Activated CD8-positive, alpha-beta memory T cell treated with anti-CD3 and anti-CD28 coated beads for 36 hours (primary cell): ENCODE data around the gene HSBP1L1. TPM values are rescaled to one million over a fixed set of nuclear protein-coding genes. Genes with fewer than 3 reads are reported as not detected.

Experiments
- CTCF ChIA-PET: fragments of 350-600 bp; sonication (Branson Sonifier 250); formaldehyde crosslinking; loops from one replicate; lab custom pipeline; 2021; ENCODE audit warnings: antibody characterized with exemption; lab: Charles Lee
- POLR2A ChIA-PET: fragments of 350-600 bp; sonication (Branson Sonifier 250); formaldehyde crosslinking; loops from one replicate; lab custom pipeline; 2021; ENCODE audit warnings: antibody characterized with exemption; lab: Charles Lee
- total RNA-seq, 2 experiments: library from RNA; stranded (reverse); gene quantifications; one replicate each; pipeline ENCODE4 v1.2.3, GENCODE V29; 2021

The HSBP1L1 gene
- total RNA-seq, 2 experiments from 2014 or later, result 1.8 to 2.1 TPM

GRCh38 chr18:79971986-79972385, 7.5 kb downstream of the HSBP1L1 start:
- ChIA-PET CTCF (interaction anchor here (1.4 kb wide), 1 partner anchor 16 kb away, joined by 3 read pairs; the partner anchor contains the start of gene TXNL4A), POLR2A (no interaction called here)

- ChIA-PET CTCF (interaction anchor here (1.4 kb wide), 1 partner anchor 15 kb away, joined by 3 read pairs; the partner anchor contains the start of gene TXNL4A), POLR2A (no interaction called here)
Measured at GRCh38 chr18:79972720-79973119, 8.3 kb downstream of the HSBP1L1 start.

- ChIA-PET CTCF (interaction anchor here (1.4 kb wide), 1 partner anchor 14 kb away, joined by 3 read pairs; the partner anchor contains the start of gene TXNL4A), POLR2A (no interaction called here)
Measured at GRCh38 chr18:79973517-79973916, 9.1 kb downstream of the HSBP1L1 start.

DNA sequence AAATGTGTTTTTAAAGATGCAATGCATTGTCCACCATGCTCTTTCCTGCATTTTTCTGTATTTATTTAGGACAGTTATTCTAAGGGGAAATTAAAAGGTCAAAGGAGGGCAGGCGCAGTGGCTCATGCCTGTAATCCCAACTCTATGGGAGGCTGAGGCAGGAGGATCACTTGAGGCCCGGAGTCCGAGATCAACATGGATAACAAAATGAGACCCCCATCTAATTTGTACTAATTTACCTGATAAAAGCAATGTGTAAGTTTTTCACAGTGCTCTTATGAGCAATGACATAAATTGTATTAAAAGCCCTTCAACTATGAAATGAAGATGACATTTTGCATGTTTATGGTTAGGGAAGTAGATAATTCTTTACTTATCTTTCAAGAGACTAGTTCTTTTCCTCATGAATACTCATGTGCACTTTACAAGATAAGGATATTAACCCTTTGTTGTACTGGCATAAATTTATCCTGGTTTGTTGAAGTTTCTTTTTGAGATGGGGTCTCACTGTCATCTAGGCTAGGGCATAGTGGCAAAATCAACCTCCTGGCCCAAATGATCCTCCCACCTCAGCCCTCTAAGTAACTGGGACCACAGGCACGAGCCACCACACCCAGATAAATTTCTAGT, 9.7 kb downstream of the HSBP1L1 start:
- POLR2A ChIA-PET, result no interaction called here
- CTCF ChIA-PET, result no interaction called here

DNA sequence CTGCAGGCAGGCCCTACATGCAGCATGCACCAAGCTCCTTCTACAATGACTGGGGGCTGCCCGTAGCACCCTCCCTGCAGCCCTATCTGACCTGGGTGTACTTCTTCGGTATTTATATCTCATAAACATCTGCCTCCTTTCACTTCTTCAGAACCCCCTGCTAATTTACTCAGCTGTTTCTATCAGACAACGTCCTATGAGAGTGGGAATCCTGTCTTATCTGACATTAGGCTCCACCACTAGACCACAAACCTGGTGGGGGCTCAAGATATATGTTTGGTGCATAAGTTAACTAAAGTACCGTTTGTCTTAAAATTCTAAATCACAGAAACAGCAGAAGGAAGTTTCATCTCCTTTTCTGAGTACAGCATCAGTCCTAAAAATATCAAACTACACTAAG, 10.6 kb downstream of the HSBP1L1 start:
- ChIA-PET CTCF (no interaction called here), POLR2A (no interaction called here)

DNA sequence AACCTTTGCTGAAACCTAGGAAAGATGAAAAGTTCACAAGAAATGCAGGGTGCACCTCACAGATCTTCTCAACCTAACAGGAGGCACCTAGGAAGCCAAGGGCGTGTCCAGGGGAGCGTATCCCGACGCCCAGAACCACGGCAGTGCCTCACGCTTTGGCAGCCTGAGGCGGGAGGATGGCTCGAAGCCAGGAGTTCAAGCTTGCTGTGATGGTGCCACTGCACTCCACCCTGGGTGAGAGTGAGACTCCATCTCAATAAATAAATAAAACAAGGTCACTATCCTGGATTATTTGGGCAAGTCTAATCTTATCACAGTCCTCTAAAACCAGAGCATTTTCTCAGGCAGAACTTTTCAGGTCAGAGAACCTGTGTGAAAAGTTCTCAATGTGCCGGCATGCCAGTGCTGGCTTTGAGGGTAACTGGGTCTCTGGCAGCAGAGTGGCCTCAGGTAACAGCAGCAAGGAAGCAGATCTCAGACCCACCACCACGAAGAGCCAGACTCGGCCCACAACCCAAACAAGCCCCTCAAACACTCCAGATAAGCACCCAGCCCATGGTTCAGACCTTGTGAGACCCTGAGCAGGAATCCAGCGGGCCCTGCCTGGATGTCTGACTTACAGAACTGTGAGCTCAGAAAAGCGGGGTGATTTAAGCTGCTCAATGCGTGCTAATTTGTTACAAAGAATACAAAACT, 11.7 kb downstream of the HSBP1L1 start:
- ChIA-PET CTCF (no interaction called here), POLR2A (no interaction called here)

- POLR2A ChIA-PET, result no interaction called here
- CTCF ChIA-PET, result no interaction called here
Measured at GRCh38 chr18:79979843-79980242, 15.4 kb downstream of the HSBP1L1 start.

DNA sequence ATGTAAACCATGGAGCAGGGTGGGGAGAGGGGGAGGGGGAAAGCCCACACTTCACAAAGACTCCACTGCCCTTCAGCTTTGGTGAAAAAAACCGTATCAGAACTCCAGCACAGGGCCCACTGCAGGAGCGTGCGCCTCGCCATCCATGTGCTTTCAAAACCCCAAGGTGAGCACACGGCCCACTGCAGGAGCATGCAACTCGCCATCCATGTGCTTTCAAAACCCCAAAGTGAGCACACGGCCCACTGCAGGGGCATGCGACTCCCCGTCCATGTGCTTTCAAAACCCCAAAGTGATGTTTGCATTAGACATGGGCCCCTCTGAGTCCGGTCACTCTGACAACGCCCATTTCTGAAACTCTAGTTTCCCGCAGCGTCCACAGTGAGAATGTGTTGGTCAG, 16.1 kb downstream of the HSBP1L1 start:
- ChIA-PET POLR2A (no interaction called here), CTCF (interaction anchor here (1.6 kb wide), 1 partner anchor 13 kb away, joined by 3 read pairs; no protein-coding TSS in a partner anchor)

- CTCF ChIA-PET, result interaction anchor here (1.2 kb wide), 1 partner anchor 19 kb away, joined by 4 read pairs; no protein-coding TSS in a partner anchor
- POLR2A ChIA-PET, result interaction anchor here (1.7 kb wide), 1 partner anchor 19 kb away, joined by 5 read pairs; no protein-coding TSS in a partner anchor
Measured at GRCh38 chr18:79982736-79983135, 18.3 kb downstream of the HSBP1L1 start.

DNA sequence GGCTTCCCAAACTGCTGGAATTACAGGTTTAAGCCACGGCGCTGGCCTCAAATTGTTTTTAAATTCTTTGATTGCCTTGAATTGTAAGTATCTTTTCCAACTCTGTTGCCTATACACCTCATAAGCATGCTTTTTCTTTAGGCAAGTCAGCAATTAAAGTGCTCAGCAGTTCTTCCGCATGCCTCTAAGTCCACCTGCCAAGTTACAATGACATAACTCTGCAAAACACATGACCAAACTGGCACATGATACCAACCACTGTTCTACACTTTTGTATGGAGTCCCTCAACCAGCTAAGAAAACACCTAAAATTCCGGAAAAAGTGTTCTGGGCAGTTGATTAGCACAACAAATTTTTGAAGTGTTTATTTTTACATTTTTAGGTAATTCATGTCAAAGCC, 18.8 kb downstream of the HSBP1L1 start:
- CTCF ChIA-PET, result interaction anchor here (1.2 kb wide), 1 partner anchor 20 kb away, joined by 4 read pairs; no protein-coding TSS in a partner anchor

GRCh38 chr18:79983793-79984192, 19.4 kb downstream of the HSBP1L1 start:
- CTCF ChIA-PET, result interaction anchor here (1.6 kb wide), 1 partner anchor 20 kb away, joined by 5 read pairs; no protein-coding TSS in a partner anchor
- POLR2A ChIA-PET, result interaction anchor here (0.6 to 1.7 kb wide), 4 partner anchors 19 to 274 kb away, joined by 3 to 5 read pairs (median 4); partner anchors contain the start of gene HSBP1L1

More for the DNA sequence above, 18.8 kb downstream of the HSBP1L1 start:
- POLR2A ChIA-PET, result interaction anchor here (0.6 to 1.7 kb wide), 4 partner anchors 19 to 274 kb away, joined by 3 to 5 read pairs (median 4); partner anchors contain the start of gene HSBP1L1

DNA sequence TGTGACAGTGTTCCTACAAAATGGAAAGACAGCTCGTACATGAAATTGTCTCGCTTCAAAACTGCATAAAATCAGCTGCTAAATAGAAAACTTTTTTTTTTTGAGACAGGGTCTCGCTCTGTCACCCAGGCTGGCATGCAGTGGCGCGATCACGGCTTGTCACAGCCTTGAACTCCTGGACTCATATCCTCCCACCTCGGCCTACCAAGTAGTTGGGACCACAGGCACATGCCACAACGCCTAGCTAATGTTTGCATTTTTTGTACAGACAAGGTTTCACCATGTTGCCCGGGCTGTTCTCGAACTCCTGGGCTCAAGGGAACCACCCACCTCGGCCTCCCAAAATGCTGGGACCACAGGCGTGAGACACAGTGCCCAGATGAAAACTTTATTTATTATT, 20.7 kb downstream of the HSBP1L1 start:
- ChIA-PET CTCF (interaction anchor here (1.6 kb wide), 1 partner anchor 22 kb away, joined by 5 read pairs; no protein-coding TSS in a partner anchor), POLR2A (no interaction called here)

DNA sequence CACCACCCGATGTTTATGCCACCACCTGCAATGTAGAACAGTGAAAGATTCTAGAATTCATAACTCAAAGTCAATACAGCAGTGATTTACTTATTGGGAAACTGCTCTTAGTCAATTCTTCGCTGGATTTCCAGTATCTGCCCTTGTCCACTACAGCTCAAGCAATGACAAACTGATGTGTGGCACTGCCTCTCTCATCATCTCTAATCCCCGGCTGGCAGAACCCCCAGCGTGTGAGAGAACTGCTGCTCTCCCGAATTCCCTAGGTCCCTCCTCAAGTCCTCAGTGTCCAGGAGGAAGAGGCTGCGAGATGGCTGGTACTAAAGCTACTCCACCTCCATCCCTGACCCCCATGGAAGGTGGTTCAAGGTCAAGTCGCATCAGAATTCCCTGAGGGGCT, 22.3 kb downstream of the HSBP1L1 start:
- ChIA-PET CTCF (interaction anchor here (2.7 kb wide), 1 partner anchor 23 kb away, joined by 11 read pairs; the partner anchor contains the start of gene HSBP1L1), POLR2A (interaction anchor here (0.6 to 1.2 kb wide), 4 partner anchors 22 to 463 kb away, joined by 3 to 8 read pairs (median 4); partner anchors contain the start of genes ADNP2, HSBP1L1 and SLC66A2)

DNA sequence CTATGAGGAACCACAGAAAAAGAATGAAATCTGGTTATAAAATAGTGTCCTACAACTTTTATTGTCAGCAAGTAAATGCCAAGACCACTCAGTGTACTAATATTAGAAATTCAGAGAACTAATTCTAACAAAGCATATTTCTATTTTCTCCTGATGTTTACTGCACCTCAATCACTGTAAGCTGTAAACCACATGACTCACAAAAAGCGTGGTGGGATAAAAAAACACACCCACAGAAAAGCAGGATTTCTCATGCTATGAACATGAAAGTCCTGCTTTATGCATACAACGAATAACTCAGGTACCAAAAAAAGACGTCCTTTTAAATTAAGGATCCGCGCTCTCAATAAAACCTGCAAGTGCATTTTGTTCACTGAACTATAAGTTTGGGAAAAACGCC, 23.1 kb downstream of the HSBP1L1 start:
- POLR2A ChIA-PET, result interaction anchor here (0.6 to 2.7 kb wide), 6 partner anchors 23 to 464 kb away, joined by 3 to 12 read pairs (median 4); partner anchors contain the start of genes ADNP2, HSBP1L1, RBFA and SLC66A2

GRCh38 chr18:79988071-79988450, 23.6 kb downstream of the HSBP1L1 start:
- CTCF ChIA-PET, result interaction anchor here (1.0 to 2.7 kb wide), 3 partner anchors 15 to 24 kb away, joined by 3 to 11 read pairs (median 3); partner anchors contain the start of gene HSBP1L1
- POLR2A ChIA-PET, result interaction anchor here (1.0 to 2.7 kb wide), 4 partner anchors 23 to 46 kb away, joined by 3 to 12 read pairs (median 4); partner anchors contain the start of genes HSBP1L1, RBFA and SLC66A2

More for the DNA sequence above, 23.1 kb downstream of the HSBP1L1 start:
- CTCF ChIA-PET, result interaction anchor here (1.0 to 2.7 kb wide), 3 partner anchors 15 to 24 kb away, joined by 3 to 11 read pairs (median 3); partner anchors contain the start of gene HSBP1L1

- CTCF ChIA-PET, result interaction anchor here (1.0 to 2.7 kb wide), 5 partner anchors 16 to 45 kb away, joined by 3 to 11 read pairs (median 3); partner anchors contain the start of gene HSBP1L1
- POLR2A ChIA-PET, result interaction anchor here (1.0 to 2.7 kb wide), 3 partner anchors 25 to 45 kb away, joined by 3 to 12 read pairs (median 5); partner anchors contain the start of gene RBFA
Measured at GRCh38 chr18:79988451-79989194, 24.2 kb downstream of the HSBP1L1 start, which contains the start of gene TXNL4A. TSS of gene TXNL4A (minus strand) at chr18:79988563. CDS start at chr18:79988392, 171 bp downstream.

GRCh38 chr18:79989195-79989497, 24.7 kb downstream of the HSBP1L1 start:
- ChIA-PET POLR2A (interaction anchor here (1.3 to 2.7 kb wide), 2 partner anchors 26 to 45 kb away, joined by 5 to 12 read pairs; partner anchors contain the start of gene RBFA), CTCF (interaction anchor here (1.2 to 1.5 kb wide), 2 partner anchors 26 to 44 kb away, joined by 3 read pairs; no protein-coding TSS in a partner anchor)

DNA sequence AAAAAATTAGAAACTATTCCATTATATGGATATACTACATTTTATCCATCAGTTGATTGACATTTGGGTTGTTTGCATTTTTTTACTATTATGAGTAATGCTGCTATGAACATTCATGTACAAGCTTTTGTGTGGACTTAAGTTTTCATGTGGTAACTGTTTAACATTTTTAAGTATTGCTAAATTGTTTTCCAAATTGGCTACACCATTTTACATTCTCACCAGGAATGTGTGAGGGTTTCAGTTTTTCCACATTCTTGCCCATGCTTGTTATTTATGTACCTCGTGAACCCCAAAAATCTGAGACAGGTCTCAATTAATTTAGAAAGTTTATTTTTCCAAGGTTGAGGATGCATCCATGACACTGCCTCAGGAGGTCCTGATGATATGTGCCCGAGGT, 27.1 kb downstream of the HSBP1L1 start:
- CTCF ChIA-PET, result no interaction called here
- POLR2A ChIA-PET, result no interaction called here
